HepG2 (cell line): ENCODE measurements around the gene VSTM4. TPM values are rescaled to one million over a fixed set of nuclear protein-coding genes. Genes with fewer than 3 reads are reported as not detected.

ENCODE experiments used
- ATAC-seq: fragments of 200-7000 bp; cut with Tn5 transposase; 3 replicates; pipeline ENCODE4 v1.9.1; 2020; ENCODE audit warnings: mild to moderate bottlenecking, moderate library complexity
- BruUV-seq: library from RNA; stranded (reverse); fragments of 400-500 nt; replicated peaks from 2 replicates; lab custom pipeline; 2021; lab: Mats Ljungman, UMichigan
- CTCF ChIA-PET: fragments of 300-600 bp; formaldehyde crosslinking; extraction: SDS; loops from one replicate; lab custom pipeline; 2021; ENCODE audit warnings: low total read pairs, inconsistent platforms, low intra/inter-chr PET ratio; lab: Yijun Ruan, JAX
- POLR2A ChIA-PET: fragments of 350-600 bp; sonication (Branson Sonifier 250); formaldehyde crosslinking; loops from one replicate; lab custom pipeline; 2020; ENCODE audit warnings: antibody characterized with exemption, inconsistent platforms; lab: Yijun Ruan, JAX
- DNase-seq: peaks from one replicate; pipeline ENCODE4 v3.0.0-alpha.2; 2015; ENCODE audit warnings: low spot score
- FAIRE-seq: peaks from 3 replicates; lab custom pipeline; 2011; peaks lifted over from hg19 to GRCh38; lab: Jason Lieb, UNC
- H2AFZ ChIP-seq: one replicate; pipeline ENCODE4 v1.6.1; 2011; ENCODE audit warnings: low read length, inconsistent platforms
- H3K27ac ChIP-seq: fragments of 300-600 bp; 3 replicates; pipeline ENCODE4 v1.8.0; 2011; ENCODE audit warnings: mixed run types, mild to moderate bottlenecking, mixed read lengths, low read length, inconsistent platforms; ENCODE audit not compliant: insufficient read depth; ENCODE audit errors: extremely low read length
- H3K27me3 ChIP-seq, 2 experiments: fragments of 200-600 bp in 1 of 2; 2 replicates in 1 of 2; 3 replicates in 1 of 2; pipeline versions ENCODE4 v1.6.0 to v1.8.0; 2011; ENCODE audit warnings: low read length in 2 of 2, mild to moderate bottlenecking in 2 of 2, moderate library complexity in 2 of 2, inconsistent platforms in 1 of 2; ENCODE audit not compliant: insufficient read depth in 2 of 2, control insufficient read depth in 1 of 2
- H3K36me3 ChIP-seq, 2 experiments: fragments of 200-600 bp in 1 of 2; replicated peaks in 1 of 2; 2 replicates in 1 of 2; 3 replicates in 1 of 2; pipeline versions ENCODE4 v1.5.1 to v1.8.0; 2011; ENCODE audit warnings: low read length in 2 of 2, inconsistent platforms in 1 of 2; ENCODE audit not compliant: insufficient read depth in 2 of 2, control insufficient read depth in 1 of 2
- H3K4me1 ChIP-seq: 2 replicates; pipeline ENCODE4 v1.5.1; 2012; ENCODE audit warnings: low read length, inconsistent platforms; ENCODE audit not compliant: insufficient read depth
- H3K4me2 ChIP-seq: 2 replicates; pipeline ENCODE4 v1.6.0; 2011; ENCODE audit warnings: low read depth, low read length, inconsistent platforms
- H3K4me3 ChIP-seq, 3 experiments: fragments of 200-600 bp in 1 of 3; sonication (generic), shearing (Covaris generic) in 1 of 3; replicated peaks in 1 of 3; 2 replicates each; pipeline ENCODE4 v1.5.1; 2011 to 2016; ENCODE audit warnings: low read length in 3 of 3, inconsistent platforms in 2 of 3, low read depth in 2 of 3, mild to moderate bottlenecking in 2 of 3, control low read depth in 1 of 3, mixed read lengths in 1 of 3; ENCODE audit not compliant: insufficient read depth in 1 of 3
- H3K79me2 ChIP-seq: one replicate; pipeline ENCODE4 v1.6.1; 2011; ENCODE audit warnings: low read length, inconsistent platforms; ENCODE audit not compliant: insufficient read depth
- H3K9ac ChIP-seq: 2 replicates; pipeline ENCODE4 v1.6.0; 2011; ENCODE audit warnings: mild to moderate bottlenecking, low read depth, low read length, inconsistent platforms; ENCODE audit not compliant: insufficient read depth
- H3K9me3 ChIP-seq: 2 replicates; pipeline ENCODE4 v1.5.1; 2012; ENCODE audit warnings: mild to moderate bottlenecking, low read length
- H4K20me1 ChIP-seq: 2 replicates; pipeline ENCODE4 v1.6.0; 2011; ENCODE audit warnings: inconsistent platforms, mild to moderate bottlenecking, low read length, moderate library complexity; ENCODE audit not compliant: insufficient read depth
- BRF2 ChIP-seq: sonication (generic); formaldehyde crosslinking; IDR thresholded peaks from 2 replicates; pipeline ENCODE4 v1.8.1; 2022; ENCODE audit warnings: mild to moderate bottlenecking, missing genetic modification reagents
- CBFB ChIP-seq: sonication (generic); formaldehyde crosslinking; IDR thresholded peaks from 2 replicates; pipeline ENCODE4 v1.4.0; 2020; ENCODE audit warnings: missing genetic modification reagents
- ELF4 ChIP-seq: sonication (generic); formaldehyde crosslinking; IDR thresholded peaks from 2 replicates; pipeline ENCODE4 v1.5.0; 2020; ENCODE audit warnings: missing genetic modification reagents, mild to moderate bottlenecking, moderate library complexity, borderline replicate concordance
- GFI1 ChIP-seq: sonication (generic); formaldehyde crosslinking; IDR thresholded peaks from 2 replicates; pipeline ENCODE4 v1.5.0; 2020; ENCODE audit warnings: missing genetic modification reagents, mild to moderate bottlenecking, borderline replicate concordance
- GTF3A ChIP-seq: sonication (generic); formaldehyde crosslinking; conservative IDR thresholded peaks from 2 replicates; pipeline ENCODE4 v1.4.0; 2020; ENCODE audit warnings: mild to moderate bottlenecking, missing genetic modification reagents
- IKZF4 ChIP-seq: sonication (generic); formaldehyde crosslinking; IDR thresholded peaks from 2 replicates; pipeline ENCODE4 v1.5.1; 2020; ENCODE audit warnings: borderline replicate concordance, mild to moderate bottlenecking, low read depth, missing genetic modification reagents; ENCODE audit errors: not compliant biosample characterization
- NCOR1 ChIP-seq: fragments of 200-600 bp; sonication (generic); IDR thresholded peaks from 2 replicates; pipeline ENCODE4 v1.7.0; 2017; ENCODE audit warnings: antibody characterized with exemption, low read length, borderline replicate concordance
- PRDM10 ChIP-seq: sonication (generic); formaldehyde crosslinking; IDR thresholded peaks from 2 replicates; pipeline ENCODE4 v1.4.0; 2020; ENCODE audit warnings: low read depth, missing genetic modification reagents
- SALL1 ChIP-seq: sonication (generic); formaldehyde crosslinking; IDR thresholded peaks from 2 replicates; pipeline ENCODE4 v1.8.0; 2022; ENCODE audit warnings: mild to moderate bottlenecking, missing genetic modification reagents
- TFDP1 ChIP-seq: IDR thresholded peaks from 2 replicates; pipeline ENCODE4 v1.6.1; 2016; ENCODE audit warnings: missing compliant biosample characterization, missing genetic modification reagents, borderline replicate concordance
- ZBTB8A ChIP-seq: sonication (generic); formaldehyde crosslinking; IDR thresholded peaks from 2 replicates; pipeline ENCODE4 v1.4.0; 2020; ENCODE audit warnings: mild to moderate bottlenecking, low read depth, missing genetic modification reagents, borderline replicate concordance
- ZFP37 ChIP-seq: sonication (generic); formaldehyde crosslinking; IDR thresholded peaks from 2 replicates; pipeline ENCODE4 v1.4.0; 2020; ENCODE audit warnings: missing genetic modification reagents, borderline replicate concordance
- ZMYM3 ChIP-seq: sonication (generic); formaldehyde crosslinking; IDR thresholded peaks from 2 replicates; pipeline ENCODE4 v1.5.1; 2020; ENCODE audit warnings: mild to moderate bottlenecking, missing genetic modification reagents
- WGBS: methylation state at CpG from one replicate; pipeline ENCODE4 v1.1.6; 2017; ENCODE audit warnings: low lambda C conversion rate; 5-methylcytosine and 5-hydroxymethylcytosine counted together
- in situ Hi-C: cut with HindIII; loops from 2 replicates; pipeline ENCODE4 v1.10.0; 2017; ENCODE audit warnings: low pct_unique_long_range_greater_than_20kb; ENCODE audit not compliant: extremely low pct_ligation_motif_present
- intact Hi-C: fragments of 100-400 bp; cut with micrococcal nuclease; formaldehyde crosslinking; loops from one replicate; pipeline ENCODE4 v1.10.0; 2022; ENCODE audit not compliant: unreplicated experiment
- polyA plus RNA-seq, 8 experiments: library from polyadenylated mRNA; depleted of rRNA in 3 of 8; stranded (reverse) in 7 of 8; unstranded in 1 of 8; fragments of >200 nt; fragmentation: Illumina TruSeq in 4 of 8; extraction: Trizol in 4 of 8; gene quantifications; 2 replicates each; pipeline versions ENCODE4 v1.2.1 to v1.2.3, GENCODE V29; 2011 to 2016; ENCODE audit warnings: low read depth in 4 of 8, missing spikeins in 1 of 8, mixed read lengths in 1 of 8; ENCODE audit not compliant: insufficient read depth in 1 of 8
- total RNA-seq, 5 experiments: library from RNA; depleted of rRNA; stranded (reverse); fragments of >200 nt; fragmentation: Illumina TruSeq; extraction: Trizol; gene quantifications; 2 replicates each; pipeline ENCODE4 v1.2.3, GENCODE V29; 2016; ENCODE audit warnings: low read depth in 1 of 5

Gene VSTM4
- total and polyA plus RNA-seq, 2 of the 13 experiments (the other 11 are each of a cell fraction or from before 2014, with no cell fraction given): not detected

GRCh38 chr10:48996329-48996728 lies 119.0 kb downstream of the VSTM4 start:
- no peaks in the 10 kb centered on the region for H3K4me1 ChIP-seq
- DNase-seq (no peak), ATAC-seq (no peak), FAIRE-seq (no peak)
- H3K9ac ChIP-seq: no peak overlapping the region
- ChIA-PET CTCF (no interaction called here), POLR2A (no interaction called here)
- WGBS: 0% methylated on average over 2 of the region's 3 CpGs
- intact Hi-C loops: no loop called here
- H2AFZ ChIP-seq: no peak overlapping the region
- no peaks in the 10 kb centered on the region for H3K36me3 ChIP-seq
- no peak overlapping the region for H3K4me2 ChIP-seq
- TF ChIP-seq NCOR1: no peak
- H3K27me3 ChIP-seq: no peaks in the 10 kb centered on the region
- no TSS peak for BruUV-seq
- in situ Hi-C loops: no loop called here
- H3K9me3 ChIP-seq: no peaks in the 10 kb centered on the region
- H4K20me1 ChIP-seq: no peaks in the 10 kb centered on the region
- H3K27ac ChIP-seq: no peak overlapping the region
- H3K79me2 ChIP-seq: no peaks in the 10 kb centered on the region
- no peak overlapping the region for H3K4me3 ChIP-seq

- WGBS: 0% methylated on average over 4 of the region's 5 CpGs
- in situ Hi-C loops: no loop called here
- ATAC-seq (no peak), FAIRE-seq (no peak), DNase-seq (no peak)
- intact Hi-C loops: no loop called here
- Histone ChIP-seq H3K27me3 (no peaks in the 10 kb centered on the region), H3K4me1 (no peaks in the 10 kb centered on the region), H3K27ac (no peak overlapping the region), H3K79me2 (no peaks in the 10 kb centered on the region), H3K9me3 (no peaks in the 10 kb centered on the region), H3K36me3 (no peaks in the 10 kb centered on the region), H2AFZ (no peak overlapping the region), H4K20me1 (no peaks in the 10 kb centered on the region), H3K4me2 (no peak overlapping the region), H3K4me3 (no peak overlapping the region), H3K9ac (no peak overlapping the region)
- no peak for TF ChIP-seq ELF4
- TF ChIP-seq SALL1 (CRISPR knock-in tag): no peak
- no peak for TF ChIP-seq ZFP37
- TF ChIP-seq GFI1: no peak
- TF ChIP-seq GTF3A (CRISPR knock-in tag): no peak
- no peak for TF ChIP-seq PRDM10 (CRISPR knock-in tag)
- TF ChIP-seq ZBTB8A (CRISPR knock-in tag): no peak
- TF ChIP-seq TFDP1 (CRISPR knock-in tag): no peak
- no peak for TF ChIP-seq CBFB (CRISPR knock-in tag)
- no peak for TF ChIP-seq BRF2
- no peak for TF ChIP-seq IKZF4 (CRISPR knock-in tag)
- no peak for TF ChIP-seq ZMYM3
- ChIA-PET POLR2A (no interaction called here), CTCF (no interaction called here)
- BruUV-seq: no TSS peak
These were observed 121.7 kb downstream of the VSTM4 start for GRCh38 chr10:48993627-48994026.
